Measurements from ENCODE around the gene CFAP251.

DNA sequence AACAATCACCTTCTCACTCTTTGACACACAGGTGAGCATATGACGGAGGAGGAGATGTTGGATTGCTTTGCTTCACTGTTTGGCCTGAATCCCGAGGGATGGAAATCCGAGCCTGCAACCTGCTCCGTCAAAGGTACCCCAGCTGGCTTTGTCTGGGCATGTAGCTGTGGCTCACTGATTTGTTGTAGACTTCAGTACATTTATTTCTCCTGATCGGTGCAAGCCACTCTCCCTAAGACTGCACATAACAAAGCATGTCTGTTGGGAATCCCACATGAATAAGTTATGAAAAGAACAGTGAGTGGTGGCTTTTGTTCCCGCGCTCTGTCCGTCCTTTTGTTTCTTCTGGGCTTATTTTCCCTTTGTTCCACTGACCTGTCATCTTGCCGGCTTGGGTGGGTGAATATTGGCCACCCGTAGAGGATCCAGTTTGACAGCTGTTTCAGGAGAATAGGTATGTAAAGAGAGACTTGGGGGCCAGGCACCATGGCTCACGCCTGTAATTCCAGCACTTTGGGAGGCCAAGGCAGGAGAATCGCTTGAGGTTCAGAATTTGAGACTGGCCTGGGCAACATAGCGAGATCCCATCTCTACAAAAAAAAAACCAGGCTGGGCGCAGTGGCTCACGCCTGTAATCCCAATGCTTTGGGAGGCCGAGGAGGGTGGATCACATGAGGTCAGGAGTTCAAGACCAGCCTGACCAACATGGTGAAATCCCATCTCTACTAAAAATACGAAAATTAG lies 83.2 kb downstream of the CFAP251 start:
- TF ChIP-seq EGR1 (IDR thresholded peaks at IDR 0.05; ENCODE audit: low read depth) (no peak), ZNF274 (IDR thresholded peaks at IDR 0.05; ENCODE audit: low read depth, low read length) (no peak), EZH2 (IDR thresholded peaks at IDR 0.05) (no peak), YY1 (IDR thresholded peaks at IDR 0.05; ENCODE audit: extremely low read depth, insufficient replicate concordance, low read depth, low read length) (no peak), EZH2phosphoT487 (IDR thresholded peaks at IDR 0.05; ENCODE audit: borderline replicate concordance) (no peak), POLR2A (IDR thresholded peaks at IDR 0.05; ENCODE audit: borderline replicate concordance, extremely low read depth, insufficient read depth, insufficient read length) (no peak)
- TF ChIP-seq, protein P1, sequence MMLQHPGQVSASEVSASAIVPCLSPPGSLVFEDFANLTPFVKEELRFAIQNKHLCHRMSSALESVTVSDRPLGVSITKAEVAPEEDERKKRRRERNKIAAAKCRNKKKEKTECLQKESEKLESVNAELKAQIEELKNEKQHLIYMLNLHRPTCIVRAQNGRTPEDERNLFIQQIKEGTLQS (IDR thresholded peaks at IDR 0.05), result no peak
- TF ChIP-seq, protein P2, sequence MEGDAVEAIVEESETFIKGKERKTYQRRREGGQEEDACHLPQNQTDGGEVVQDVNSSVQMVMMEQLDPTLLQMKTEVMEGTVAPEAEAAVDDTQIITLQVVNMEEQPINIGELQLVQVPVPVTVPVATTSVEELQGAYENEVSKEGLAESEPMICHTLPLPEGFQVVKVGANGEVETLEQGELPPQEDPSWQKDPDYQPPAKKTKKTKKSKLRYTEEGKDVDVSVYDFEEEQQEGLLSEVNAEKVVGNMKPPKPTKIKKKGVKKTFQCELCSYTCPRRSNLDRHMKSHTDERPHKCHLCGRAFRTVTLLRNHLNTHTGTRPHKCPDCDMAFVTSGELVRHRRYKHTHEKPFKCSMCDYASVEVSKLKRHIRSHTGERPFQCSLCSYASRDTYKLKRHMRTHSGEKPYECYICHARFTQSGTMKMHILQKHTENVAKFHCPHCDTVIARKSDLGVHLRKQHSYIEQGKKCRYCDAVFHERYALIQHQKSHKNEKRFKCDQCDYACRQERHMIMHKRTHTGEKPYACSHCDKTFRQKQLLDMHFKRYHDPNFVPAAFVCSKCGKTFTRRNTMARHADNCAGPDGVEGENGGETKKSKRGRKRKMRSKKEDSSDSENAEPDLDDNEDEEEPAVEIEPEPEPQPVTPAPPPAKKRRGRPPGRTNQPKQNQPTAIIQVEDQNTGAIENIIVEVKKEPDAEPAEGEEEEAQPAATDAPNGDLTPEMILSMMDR (IDR thresholded peaks at IDR 0.05 in 2 of 3, conservative IDR thresholded peaks at IDR 0.05 in 1 of 3; ENCODE audit: borderline replicate concordance in 1 of 3, insufficient read depth in 1 of 3, low read depth in 2 of 3, low read length in 2 of 3), result no peak
- TF ChIP-seq, protein P3, sequence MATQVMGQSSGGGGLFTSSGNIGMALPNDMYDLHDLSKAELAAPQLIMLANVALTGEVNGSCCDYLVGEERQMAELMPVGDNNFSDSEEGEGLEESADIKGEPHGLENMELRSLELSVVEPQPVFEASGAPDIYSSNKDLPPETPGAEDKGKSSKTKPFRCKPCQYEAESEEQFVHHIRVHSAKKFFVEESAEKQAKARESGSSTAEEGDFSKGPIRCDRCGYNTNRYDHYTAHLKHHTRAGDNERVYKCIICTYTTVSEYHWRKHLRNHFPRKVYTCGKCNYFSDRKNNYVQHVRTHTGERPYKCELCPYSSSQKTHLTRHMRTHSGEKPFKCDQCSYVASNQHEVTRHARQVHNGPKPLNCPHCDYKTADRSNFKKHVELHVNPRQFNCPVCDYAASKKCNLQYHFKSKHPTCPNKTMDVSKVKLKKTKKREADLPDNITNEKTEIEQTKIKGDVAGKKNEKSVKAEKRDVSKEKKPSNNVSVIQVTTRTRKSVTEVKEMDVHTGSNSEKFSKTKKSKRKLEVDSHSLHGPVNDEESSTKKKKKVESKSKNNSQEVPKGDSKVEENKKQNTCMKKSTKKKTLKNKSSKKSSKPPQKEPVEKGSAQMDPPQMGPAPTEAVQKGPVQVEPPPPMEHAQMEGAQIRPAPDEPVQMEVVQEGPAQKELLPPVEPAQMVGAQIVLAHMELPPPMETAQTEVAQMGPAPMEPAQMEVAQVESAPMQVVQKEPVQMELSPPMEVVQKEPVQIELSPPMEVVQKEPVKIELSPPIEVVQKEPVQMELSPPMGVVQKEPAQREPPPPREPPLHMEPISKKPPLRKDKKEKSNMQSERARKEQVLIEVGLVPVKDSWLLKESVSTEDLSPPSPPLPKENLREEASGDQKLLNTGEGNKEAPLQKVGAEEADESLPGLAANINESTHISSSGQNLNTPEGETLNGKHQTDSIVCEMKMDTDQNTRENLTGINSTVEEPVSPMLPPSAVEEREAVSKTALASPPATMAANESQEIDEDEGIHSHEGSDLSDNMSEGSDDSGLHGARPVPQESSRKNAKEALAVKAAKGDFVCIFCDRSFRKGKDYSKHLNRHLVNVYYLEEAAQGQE (IDR thresholded peaks at IDR 0.05; ENCODE audit: low read depth), result no peak

Measured in HCT116 (cell line).